MCF 10A (cell line): ENCODE results near the gene TBR1. TPM values are rescaled to one million over a fixed set of nuclear protein-coding genes. Genes with fewer than 3 reads are reported as not detected.

ENCODE experiments used
- BruUV-seq: library from RNA; stranded (reverse); fragments of 400-500 nt; replicated peaks from 2 replicates; lab custom pipeline; 2021; lab: Mats Ljungman, UMichigan
- CTCF ChIA-PET: fragments of 300-600 bp; sonication (Branson Sonifier 250); formaldehyde crosslinking; extraction: SDS; loops from one replicate; lab custom pipeline; 2021; ENCODE audit warnings: antibody characterized with exemption, inconsistent platforms; lab: Yijun Ruan, JAX
- POLR2A ChIA-PET: fragments of 300-600, 350-650 bp; sonication (Branson Sonifier 250); formaldehyde crosslinking; extraction: SDS; loops from one replicate; lab custom pipeline; 2020; ENCODE audit warnings: antibody characterized with exemption, inconsistent platforms; lab: Yijun Ruan, JAX
- DNase-seq: peaks from one replicate; pipeline ENCODE4 v3.0.0-alpha.2; 2018; ENCODE audit not compliant: unreplicated experiment
- H3K27ac Mint-ChIP-seq: one replicate; pipeline ENCODE4 v1.8.0; 2022; ENCODE audit warnings: mild to moderate bottlenecking, low read depth, mixed read lengths; ENCODE audit not compliant: unreplicated experiment
- H3K27me3 Mint-ChIP-seq: one replicate; pipeline ENCODE4 v1.8.0; 2022; ENCODE audit warnings: mixed read lengths; ENCODE audit not compliant: insufficient read depth, unreplicated experiment
- H3K36me3 Mint-ChIP-seq: one replicate; pipeline ENCODE4 v1.8.0; 2022; ENCODE audit warnings: mild to moderate bottlenecking, moderate library complexity, mixed read lengths; ENCODE audit not compliant: insufficient read depth, unreplicated experiment
- H3K4me1 Mint-ChIP-seq: one replicate; pipeline ENCODE4 v1.8.0; 2022; ENCODE audit warnings: mixed read lengths; ENCODE audit not compliant: insufficient read depth, unreplicated experiment
- H3K4me3 Mint-ChIP-seq: one replicate; pipeline ENCODE4 v1.8.0; 2022; ENCODE audit warnings: mild to moderate bottlenecking, moderate library complexity, mixed read lengths; ENCODE audit not compliant: unreplicated experiment
- H3K9me3 Mint-ChIP-seq: one replicate; pipeline ENCODE4 v1.8.0; 2022; ENCODE audit warnings: mixed read lengths; ENCODE audit not compliant: unreplicated experiment
- intact Hi-C: fragments of 100-400 bp; cut with micrococcal nuclease; formaldehyde crosslinking; loops from 2 replicates; pipeline ENCODE4 v1.14.1; 2022
- total RNA-seq: library from RNA; stranded (reverse); gene quantifications from 2 replicates; pipeline ENCODE4 v1.2.3, GENCODE V29; 2022
- TF ChIP-seq, protein P1 (sequence below): fragments of 200-600 bp; IDR thresholded peaks from one replicate; pipeline ENCODE4 v1.8.0; 2022; ENCODE audit warnings: antibody characterized with exemption, mild to moderate bottlenecking; ENCODE audit not compliant: unreplicated experiment

The TBR1 gene
- total RNA-seq, 1 experiment from 2014 or later = 0.26 TPM

GRCh38 chr2:161419638-161420190, 3.6 kb downstream of the TBR1 start:
- intact Hi-C loops = no loop called here
- TF ChIP-seq, protein P1, sequence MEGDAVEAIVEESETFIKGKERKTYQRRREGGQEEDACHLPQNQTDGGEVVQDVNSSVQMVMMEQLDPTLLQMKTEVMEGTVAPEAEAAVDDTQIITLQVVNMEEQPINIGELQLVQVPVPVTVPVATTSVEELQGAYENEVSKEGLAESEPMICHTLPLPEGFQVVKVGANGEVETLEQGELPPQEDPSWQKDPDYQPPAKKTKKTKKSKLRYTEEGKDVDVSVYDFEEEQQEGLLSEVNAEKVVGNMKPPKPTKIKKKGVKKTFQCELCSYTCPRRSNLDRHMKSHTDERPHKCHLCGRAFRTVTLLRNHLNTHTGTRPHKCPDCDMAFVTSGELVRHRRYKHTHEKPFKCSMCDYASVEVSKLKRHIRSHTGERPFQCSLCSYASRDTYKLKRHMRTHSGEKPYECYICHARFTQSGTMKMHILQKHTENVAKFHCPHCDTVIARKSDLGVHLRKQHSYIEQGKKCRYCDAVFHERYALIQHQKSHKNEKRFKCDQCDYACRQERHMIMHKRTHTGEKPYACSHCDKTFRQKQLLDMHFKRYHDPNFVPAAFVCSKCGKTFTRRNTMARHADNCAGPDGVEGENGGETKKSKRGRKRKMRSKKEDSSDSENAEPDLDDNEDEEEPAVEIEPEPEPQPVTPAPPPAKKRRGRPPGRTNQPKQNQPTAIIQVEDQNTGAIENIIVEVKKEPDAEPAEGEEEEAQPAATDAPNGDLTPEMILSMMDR = no peak
- POLR2A ChIA-PET = no interaction called here

GRCh38 chr2:161420406-161421074, 4.4 kb downstream of the TBR1 start:
- ChIA-PET CTCF (no interaction called here), POLR2A (interaction anchor here (0.7 kb wide), 1 partner anchor 9 kb away, joined by 3 read pairs; no protein-coding TSS in a partner anchor)
- BruUV-seq = no TSS peak
- H3K9me3 Mint-ChIP-seq = peaks cover 8% of the 10 kb centered on the region
- intact Hi-C loops = no loop called here
- no peak for DNase-seq
- H3K27ac Mint-ChIP-seq = no peak overlapping the region
- TF ChIP-seq, protein P1 = no peak
- H3K27me3 Mint-ChIP-seq = peaks cover 35% of the 10 kb centered on the region
- peaks cover 14% of the 10 kb centered on the region for H3K36me3 Mint-ChIP-seq
- H3K4me3 Mint-ChIP-seq = no peak overlapping the region
- peaks cover 14% of the 10 kb centered on the region for H3K4me1 Mint-ChIP-seq

More at GRCh38 chr2:161419638-161420190, 3.6 kb downstream of the TBR1 start:
- H3K36me3 Mint-ChIP-seq = peaks cover 14% of the 10 kb centered on the region
- DNase-seq = no peak
- peaks cover 41% of the 10 kb centered on the region for H3K27me3 Mint-ChIP-seq
- H3K4me3 Mint-ChIP-seq = no peak overlapping the region
- H3K27ac Mint-ChIP-seq = no peak overlapping the region
- peaks cover 14% of the 10 kb centered on the region for H3K4me1 Mint-ChIP-seq
- BruUV-seq = no TSS peak
- CTCF ChIA-PET = interaction anchor here (1.1 kb wide), 1 partner anchor 526 kb away, joined by 3 read pairs; no protein-coding TSS in a partner anchor
- H3K9me3 Mint-ChIP-seq = peaks cover 8% of the 10 kb centered on the region

GRCh38 chr2:161421686-161422085, 5.6 kb downstream of the TBR1 start:
- no peak for DNase-seq
- Mint-ChIP-seq H3K9me3 (peaks cover 8% of the 10 kb centered on the region), H3K4me3 (no peak overlapping the region), H3K4me1 (peaks cover 3% of the 10 kb centered on the region), H3K27me3 (peaks cover 23% of the 10 kb centered on the region), H3K36me3 (peaks cover 6% of the 10 kb centered on the region), H3K27ac (no peak overlapping the region)
- TF ChIP-seq, protein P1 = no peak
- no TSS peak for BruUV-seq
- ChIA-PET POLR2A (no interaction called here), CTCF (no interaction called here)
- intact Hi-C loops = no loop called here

GRCh38 chr2:161422816-161423403, 6.8 kb downstream of the TBR1 start:
- Mint-ChIP-seq H3K27ac (no peak overlapping the region), H3K4me1 (no peaks in the 10 kb centered on the region), H3K9me3 (peaks cover 8% of the 10 kb centered on the region), H3K27me3 (peaks cover 11% of the 10 kb centered on the region), H3K4me3 (no peak overlapping the region), H3K36me3 (peaks cover 6% of the 10 kb centered on the region)
- DNase-seq = no peak
- ChIA-PET CTCF (no interaction called here), POLR2A (no interaction called here)
- no TSS peak for BruUV-seq
- TF ChIP-seq, protein P1 = no peak
- intact Hi-C loops = no loop called here
